Neural crest cell (in vitro differentiated cells): ENCODE data around the gene TMEM140. TPM values are rescaled to one million over a fixed set of nuclear protein-coding genes. Genes with fewer than 3 reads are reported as not detected.
A peak's percentile ranks its signal among the peaks of the same experiment; 100 is the strongest.

Source experiments
- DNase-seq: peaks from one replicate; pipeline ENCODE4 v3.0.0; 2021; ENCODE audit warnings: low read depth, mixed read lengths, low spot score
- H3K27ac Mint-ChIP-seq: one replicate; pipeline ENCODE4 v1.8.0; 2021; ENCODE audit warnings: mild to moderate bottlenecking, mixed read lengths; ENCODE audit not compliant: unreplicated experiment
- H3K27me3 Mint-ChIP-seq: 2 replicates; pipeline ENCODE4 v1.8.0; 2021; ENCODE audit warnings: low read depth, mild to moderate bottlenecking, mixed read lengths
- H3K36me3 Mint-ChIP-seq: 2 replicates; pipeline ENCODE4 v1.8.0; 2021; ENCODE audit warnings: low read depth, mild to moderate bottlenecking, mixed read lengths
- H3K4me1 Mint-ChIP-seq: 2 replicates; pipeline ENCODE4 v1.8.0; 2021; ENCODE audit warnings: mixed read lengths
- H3K4me3 Mint-ChIP-seq: one replicate; pipeline ENCODE4 v1.8.0; 2021; ENCODE audit warnings: mild to moderate bottlenecking, mixed read lengths
- H3K9me3 Mint-ChIP-seq: 2 replicates; pipeline ENCODE4 v1.8.0; 2021; ENCODE audit warnings: mixed read lengths
- total RNA-seq: library from RNA; stranded (reverse); gene quantifications from 2 replicates; pipeline ENCODE4 v1.2.1, GENCODE V29; 2021
- TF ChIP-seq, protein P1 (sequence below): fragments of 200-600 bp; sonication (generic); conservative IDR thresholded peaks from 2 replicates; pipeline ENCODE4 v1.5.0; 2021; ENCODE audit warnings: antibody characterized with exemption, mild to moderate bottlenecking

The TMEM140 gene
- total RNA-seq, 1 donor from 2014 or later, result 0.12 TPM

DNA sequence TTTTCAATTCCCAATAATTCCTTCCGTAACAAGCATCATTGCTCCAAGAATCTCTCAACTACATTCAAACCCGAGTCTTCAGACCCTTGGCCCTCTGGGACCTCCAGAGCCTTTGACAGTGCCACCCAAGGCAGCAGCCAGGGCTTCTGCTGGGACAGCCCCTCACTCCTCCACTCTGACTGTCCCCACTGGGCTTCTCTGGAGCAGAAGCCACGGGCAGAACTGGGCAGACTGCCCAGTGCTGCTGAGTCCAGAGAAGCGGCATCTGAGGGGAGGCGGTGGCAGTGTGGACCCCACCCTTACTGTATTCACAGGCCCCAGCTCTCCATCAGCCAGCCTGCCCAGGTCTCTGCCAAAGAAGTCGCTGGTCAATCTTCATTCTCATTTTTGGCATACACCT, 13.8 kb downstream of the TMEM140 start:
- Mint-ChIP-seq H3K4me3 (no peak overlapping the region), H3K4me1 (peaks cover 22% of the 10 kb centered on the region), H3K9me3 (peaks cover 19% of the 10 kb centered on the region), H3K36me3 (peaks cover 69% of the 10 kb centered on the region), H3K27me3 (no peaks in the 10 kb centered on the region), H3K27ac (peak overlapping the region; percentile 29)
- no peak for DNase-seq
- TF ChIP-seq, protein P1, sequence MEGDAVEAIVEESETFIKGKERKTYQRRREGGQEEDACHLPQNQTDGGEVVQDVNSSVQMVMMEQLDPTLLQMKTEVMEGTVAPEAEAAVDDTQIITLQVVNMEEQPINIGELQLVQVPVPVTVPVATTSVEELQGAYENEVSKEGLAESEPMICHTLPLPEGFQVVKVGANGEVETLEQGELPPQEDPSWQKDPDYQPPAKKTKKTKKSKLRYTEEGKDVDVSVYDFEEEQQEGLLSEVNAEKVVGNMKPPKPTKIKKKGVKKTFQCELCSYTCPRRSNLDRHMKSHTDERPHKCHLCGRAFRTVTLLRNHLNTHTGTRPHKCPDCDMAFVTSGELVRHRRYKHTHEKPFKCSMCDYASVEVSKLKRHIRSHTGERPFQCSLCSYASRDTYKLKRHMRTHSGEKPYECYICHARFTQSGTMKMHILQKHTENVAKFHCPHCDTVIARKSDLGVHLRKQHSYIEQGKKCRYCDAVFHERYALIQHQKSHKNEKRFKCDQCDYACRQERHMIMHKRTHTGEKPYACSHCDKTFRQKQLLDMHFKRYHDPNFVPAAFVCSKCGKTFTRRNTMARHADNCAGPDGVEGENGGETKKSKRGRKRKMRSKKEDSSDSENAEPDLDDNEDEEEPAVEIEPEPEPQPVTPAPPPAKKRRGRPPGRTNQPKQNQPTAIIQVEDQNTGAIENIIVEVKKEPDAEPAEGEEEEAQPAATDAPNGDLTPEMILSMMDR, result no peak

DNA sequence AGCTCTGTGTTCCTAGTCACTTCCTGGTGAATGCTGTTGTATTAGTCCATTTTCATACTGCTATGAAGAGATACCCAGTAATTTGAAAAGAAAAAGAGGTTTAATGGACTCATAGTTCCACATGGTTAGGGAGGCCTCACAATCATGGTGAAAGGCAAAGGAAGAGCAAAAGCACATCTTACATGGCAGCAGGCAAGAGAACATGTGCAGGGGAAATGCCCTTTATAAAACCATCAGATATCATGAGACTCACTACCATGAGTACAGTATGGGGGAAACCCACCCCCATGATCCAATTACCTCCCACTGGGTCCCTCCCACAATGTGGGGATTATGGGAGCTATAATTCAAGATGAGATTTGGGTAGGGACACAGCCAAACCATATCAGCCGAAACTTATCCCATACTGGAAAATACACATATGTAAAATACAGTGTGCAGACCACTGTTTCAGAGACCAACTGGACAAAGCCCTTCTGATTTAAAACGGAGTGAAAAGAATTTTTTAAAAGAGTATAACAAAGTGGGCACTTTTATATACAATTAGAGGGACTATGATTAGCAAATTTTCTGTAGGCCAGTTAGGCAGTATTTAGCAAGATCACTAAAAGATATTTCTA, 14.6 kb downstream of the TMEM140 start:
- DNase-seq, result no peak
- H3K27me3 Mint-ChIP-seq, result no peaks in the 10 kb centered on the region
- TF ChIP-seq, protein P1, result no peak
- no peak overlapping the region for H3K27ac Mint-ChIP-seq
- no peak overlapping the region for H3K4me3 Mint-ChIP-seq
- peaks cover 13% of the 10 kb centered on the region for H3K9me3 Mint-ChIP-seq
- peaks cover 25% of the 10 kb centered on the region for H3K4me1 Mint-ChIP-seq
- H3K36me3 Mint-ChIP-seq, result peaks cover 65% of the 10 kb centered on the region

DNA sequence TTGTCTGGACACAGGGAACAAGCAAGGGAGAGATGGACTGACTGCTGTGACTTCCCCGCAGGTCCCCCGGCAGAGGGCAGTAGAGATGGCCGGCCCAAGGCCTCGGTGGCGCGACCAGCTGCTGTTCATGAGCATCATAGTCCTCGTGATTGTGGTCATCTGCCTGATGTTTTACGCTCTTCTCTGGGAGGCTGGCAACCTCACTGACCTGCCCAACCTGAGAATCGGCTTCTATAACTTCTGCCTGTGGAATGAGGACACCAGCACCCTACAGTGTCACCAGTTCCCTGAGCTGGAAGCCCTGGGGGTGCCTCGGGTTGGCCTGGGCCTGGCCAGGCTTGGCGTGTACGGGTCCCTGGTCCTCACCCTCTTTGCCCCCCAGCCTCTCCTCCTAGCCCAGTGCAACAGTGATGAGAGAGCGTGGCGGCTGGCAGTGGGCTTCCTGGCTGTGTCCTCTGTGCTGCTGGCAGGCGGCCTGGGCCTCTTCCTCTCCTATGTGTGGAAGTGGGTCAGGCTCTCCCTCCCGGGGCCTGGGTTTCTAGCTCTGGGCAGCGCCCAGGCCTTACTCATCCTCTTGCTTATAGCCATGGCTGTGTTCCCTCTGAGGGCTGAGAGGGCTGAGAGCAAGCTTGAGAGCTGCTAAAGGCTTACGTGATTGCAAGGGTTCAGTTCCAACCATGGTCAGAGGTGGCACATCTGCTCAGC, 16.6 kb downstream of the TMEM140 start:
- TF ChIP-seq, protein P1, result no peak
- Mint-ChIP-seq H3K4me3 (peak overlapping the region; percentile 47), H3K27me3 (no peaks in the 10 kb centered on the region), H3K27ac (no peak overlapping the region), H3K9me3 (peaks cover 13% of the 10 kb centered on the region), H3K36me3 (peaks cover 62% of the 10 kb centered on the region), H3K4me1 (peaks cover 43% of the 10 kb centered on the region)
- DNase-seq, result no peak

DNA sequence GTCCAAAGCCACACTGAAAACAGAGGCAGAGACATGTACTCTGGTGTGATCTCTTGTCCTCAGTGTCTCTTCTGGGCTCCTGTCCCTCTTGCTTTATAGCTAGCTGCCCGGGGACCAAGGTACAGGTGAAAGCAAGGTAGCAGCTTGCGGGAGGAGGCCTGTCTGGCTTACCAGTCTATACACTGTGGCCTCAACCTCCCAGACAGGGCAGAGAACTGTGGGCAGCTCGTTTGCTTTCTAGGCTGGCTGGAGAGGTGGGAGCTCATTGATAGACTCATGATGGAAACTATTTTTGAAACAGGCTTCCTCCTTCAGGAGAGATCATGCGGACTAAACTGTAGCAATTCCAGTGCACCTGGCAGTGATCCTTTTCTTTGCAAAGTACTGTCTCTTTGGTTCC, 18.0 kb downstream of the TMEM140 start:
- Mint-ChIP-seq H3K9me3 (peaks cover 10% of the 10 kb centered on the region), H3K27me3 (no peaks in the 10 kb centered on the region), H3K4me1 (peaks cover 40% of the 10 kb centered on the region), H3K27ac (no peak overlapping the region), H3K4me3 (peak overlapping the region; percentile 51), H3K36me3 (peaks cover 53% of the 10 kb centered on the region)
- no peak for DNase-seq
- TF ChIP-seq, protein P1, result no peak

DNA sequence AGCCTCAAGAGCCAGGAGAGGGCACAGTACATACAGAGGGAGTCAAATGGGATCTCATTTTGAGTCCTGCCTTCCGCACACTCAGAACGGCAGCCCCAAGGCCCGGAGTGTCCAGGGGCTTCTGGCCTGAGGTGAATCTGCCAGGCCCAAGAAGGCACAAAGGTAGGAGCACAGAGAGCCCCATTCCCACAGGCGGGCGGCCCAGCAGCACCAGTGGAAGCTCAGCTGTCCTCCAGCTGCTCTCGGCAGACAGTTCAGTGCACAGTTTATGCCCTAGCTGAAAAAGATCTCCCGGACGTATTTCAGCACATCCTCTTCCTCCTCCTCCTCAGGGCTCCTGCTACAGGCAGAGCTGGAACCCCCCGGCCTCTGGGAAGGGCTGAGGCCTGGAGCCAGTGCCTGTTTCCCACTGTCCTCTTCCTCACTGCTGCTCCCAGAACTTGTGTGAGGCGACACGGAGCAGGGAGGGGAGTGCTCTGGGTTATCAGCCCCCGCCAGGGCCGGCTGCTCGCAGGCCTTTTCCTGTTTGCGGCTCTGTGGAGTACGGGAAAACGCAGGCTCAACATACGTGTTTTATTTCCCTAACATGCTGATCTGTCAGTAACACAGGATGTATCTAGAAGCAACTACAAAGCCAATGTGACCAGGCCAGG, 18.6 kb downstream of the TMEM140 start:
- Mint-ChIP-seq H3K4me1 (peaks cover 38% of the 10 kb centered on the region), H3K9me3 (peaks cover 8% of the 10 kb centered on the region)
- DNase-seq, result no peak

More for the DNA sequence above, 18.6 kb downstream of the TMEM140 start:
- Mint-ChIP-seq H3K36me3 (peaks cover 47% of the 10 kb centered on the region), H3K27ac (no peak overlapping the region), H3K27me3 (no peaks in the 10 kb centered on the region), H3K4me3 (peak overlapping the region; percentile 67)
- TF ChIP-seq, protein P1, result no peak
